DOHH2 (cell line): ENCODE measurements around the gene ITPR2.

ENCODE experiments used
- EZH2phosphoT487 ChIP-seq: fragments of 200-600 bp; sonication (generic); IDR thresholded peaks from 2 replicates; pipeline ENCODE4 v1.6.1; 2017; ENCODE audit warnings: borderline replicate concordance, mild to moderate bottlenecking, antibody characterized with exemption, low read length, moderate library complexity, mixed read lengths
- TF ChIP-seq, protein P1 (sequence below): fragments of 200-600 bp; sonication (generic); IDR thresholded peaks from one replicate; pipeline ENCODE4 v1.5.1; 2014; ENCODE audit warnings: antibody characterized with exemption, mild to moderate bottlenecking, low read depth, low read length; ENCODE audit not compliant: poor library complexity, severe bottlenecking

GRCh38 chr12:26880625-26881024, 47.6 kb upstream of the ITPR2 start:
- TF ChIP-seq, protein P1, sequence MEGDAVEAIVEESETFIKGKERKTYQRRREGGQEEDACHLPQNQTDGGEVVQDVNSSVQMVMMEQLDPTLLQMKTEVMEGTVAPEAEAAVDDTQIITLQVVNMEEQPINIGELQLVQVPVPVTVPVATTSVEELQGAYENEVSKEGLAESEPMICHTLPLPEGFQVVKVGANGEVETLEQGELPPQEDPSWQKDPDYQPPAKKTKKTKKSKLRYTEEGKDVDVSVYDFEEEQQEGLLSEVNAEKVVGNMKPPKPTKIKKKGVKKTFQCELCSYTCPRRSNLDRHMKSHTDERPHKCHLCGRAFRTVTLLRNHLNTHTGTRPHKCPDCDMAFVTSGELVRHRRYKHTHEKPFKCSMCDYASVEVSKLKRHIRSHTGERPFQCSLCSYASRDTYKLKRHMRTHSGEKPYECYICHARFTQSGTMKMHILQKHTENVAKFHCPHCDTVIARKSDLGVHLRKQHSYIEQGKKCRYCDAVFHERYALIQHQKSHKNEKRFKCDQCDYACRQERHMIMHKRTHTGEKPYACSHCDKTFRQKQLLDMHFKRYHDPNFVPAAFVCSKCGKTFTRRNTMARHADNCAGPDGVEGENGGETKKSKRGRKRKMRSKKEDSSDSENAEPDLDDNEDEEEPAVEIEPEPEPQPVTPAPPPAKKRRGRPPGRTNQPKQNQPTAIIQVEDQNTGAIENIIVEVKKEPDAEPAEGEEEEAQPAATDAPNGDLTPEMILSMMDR, result no peak
- TF ChIP-seq EZH2phosphoT487, result no peak
